Nephron (organoid): ENCODE results near the gene FTSJ1.
A peak's percentile ranks its signal among the peaks of the same experiment; 100 is the strongest.
"Not testable (repeated sequence)": the region's sequence is repeated elsewhere in the genome, so short reads cannot be mapped to it uniquely, and the experiment has no call there.

ENCODE experiments used
- H3K27ac Mint-ChIP-seq, 3 experiments: 2 replicates each; pipeline ENCODE4 v1.8.0; 2020; ENCODE audit warnings: mixed read lengths in 3 of 3, mild to moderate bottlenecking in 2 of 3, moderate library complexity in 1 of 3
- H3K27me3 Mint-ChIP-seq: 2 replicates; pipeline ENCODE4 v1.8.0; 2021; ENCODE audit warnings: low read depth, mild to moderate bottlenecking, moderate library complexity, mixed read lengths
- H3K36me3 Mint-ChIP-seq: 2 replicates; pipeline ENCODE4 v1.8.0; 2020; ENCODE audit warnings: low read depth, mixed read lengths
- H3K4me1 Mint-ChIP-seq: 2 replicates; pipeline ENCODE4 v1.8.0; 2020; ENCODE audit warnings: mixed read lengths
- H3K4me3 Mint-ChIP-seq, 3 experiments: 2 replicates each; pipeline ENCODE4 v1.8.0; 2020; ENCODE audit warnings: mild to moderate bottlenecking in 3 of 3, mixed read lengths in 3 of 3, moderate library complexity in 2 of 3
- H3K9me3 Mint-ChIP-seq: 2 replicates; pipeline ENCODE4 v1.8.0; 2020; ENCODE audit warnings: mixed read lengths
- CTCF ChIP-seq, 3 experiments: fragments of 200-600 bp; sonication (generic); IDR thresholded peaks; one replicate each; pipeline ENCODE4 v1.5.0; 2021; ENCODE audit warnings: antibody characterized with exemption in 3 of 3; ENCODE audit not compliant: unreplicated experiment in 3 of 3

Gene FTSJ1

GRCh38 chrX:48520455-48520854, 44.5 kb downstream of the FTSJ1 start:
- H3K27ac Mint-ChIP-seq: peak overlapping the region in 1 of 3 experiments; percentile 90
- TF ChIP-seq CTCF (IDR thresholded peaks at IDR 0.05; ENCODE audit: unreplicated experiment in 3 of 3): no peak
- no peaks in the 10 kb centered on the region for H3K27me3 Mint-ChIP-seq
- peaks cover 4% of the 10 kb centered on the region for H3K36me3 Mint-ChIP-seq
- H3K9me3 Mint-ChIP-seq: peaks cover 9% of the 10 kb centered on the region
- no peaks in the 10 kb centered on the region for H3K4me1 Mint-ChIP-seq
- H3K4me3 Mint-ChIP-seq: peak overlapping the region; percentile 90 to 94 (median 93)

GRCh38 chrX:48520976-48521352, 45.0 kb downstream of the FTSJ1 start:
- Mint-ChIP-seq H3K27me3 (no peaks in the 10 kb centered on the region), H3K36me3 (peaks cover 4% of the 10 kb centered on the region), H3K4me1 (no peaks in the 10 kb centered on the region), H3K4me3 (peak overlapping the region; percentile 90 to 94 (median 93)), H3K27ac (peak overlapping the region; percentile 81 to 90 (median 86)), H3K9me3 (peaks cover 9% of the 10 kb centered on the region)
- TF ChIP-seq CTCF (IDR thresholded peaks at IDR 0.05; ENCODE audit: unreplicated experiment in 3 of 3): no peak

DNA sequence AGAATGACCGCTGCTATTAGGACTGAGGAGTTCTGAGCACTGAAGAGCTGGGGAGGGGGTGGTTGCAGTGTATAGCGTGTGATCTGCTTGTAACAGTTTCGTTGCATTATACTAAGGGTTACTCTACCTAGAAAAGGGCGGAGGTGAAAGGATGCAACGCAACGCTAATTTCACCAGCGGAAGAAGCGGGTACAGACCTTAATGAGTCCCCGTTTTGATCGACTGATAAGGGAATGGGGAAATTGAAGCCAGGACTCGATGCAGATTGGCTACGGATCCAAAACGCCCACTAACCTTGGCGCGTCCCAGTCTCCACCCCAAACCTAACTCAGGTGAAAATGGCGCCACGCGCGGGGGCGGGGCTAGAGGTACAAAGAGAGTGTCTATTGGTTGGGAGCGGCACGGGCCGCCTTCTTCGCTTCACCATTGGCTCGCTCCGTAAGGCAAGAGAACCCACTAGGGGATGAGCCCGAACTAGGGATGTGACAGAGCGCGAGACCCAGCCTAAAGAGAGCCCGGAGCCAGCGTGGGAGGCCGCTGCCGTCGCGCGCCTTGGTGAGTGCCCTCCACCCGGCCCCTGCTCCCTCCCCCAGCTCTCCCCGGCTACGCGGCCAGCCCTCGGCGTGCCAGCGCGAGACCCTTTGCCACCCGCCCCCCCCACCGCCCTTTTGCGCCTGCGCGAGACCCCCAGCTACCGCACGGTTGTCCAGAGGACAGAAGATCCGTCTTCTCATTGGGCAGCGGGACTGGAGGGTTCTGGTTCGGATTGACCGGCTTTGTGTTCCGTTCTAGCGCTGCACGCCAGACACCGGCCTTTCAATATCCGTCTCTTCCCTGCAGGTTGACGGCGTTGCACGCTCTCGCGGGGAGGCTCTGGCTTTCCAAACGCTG, 45.6 kb downstream of the FTSJ1 start, which contains the start of gene EBP:
Gene EBP, plus strand, starts transcription at position 456 of the 891 bp plus-strand sequence. CDS start 1,964 bp downstream, outside the sequence.
- no peaks in the 10 kb centered on the region for H3K27me3 Mint-ChIP-seq
- peaks cover 11% of the 10 kb centered on the region for H3K9me3 Mint-ChIP-seq

DNA sequence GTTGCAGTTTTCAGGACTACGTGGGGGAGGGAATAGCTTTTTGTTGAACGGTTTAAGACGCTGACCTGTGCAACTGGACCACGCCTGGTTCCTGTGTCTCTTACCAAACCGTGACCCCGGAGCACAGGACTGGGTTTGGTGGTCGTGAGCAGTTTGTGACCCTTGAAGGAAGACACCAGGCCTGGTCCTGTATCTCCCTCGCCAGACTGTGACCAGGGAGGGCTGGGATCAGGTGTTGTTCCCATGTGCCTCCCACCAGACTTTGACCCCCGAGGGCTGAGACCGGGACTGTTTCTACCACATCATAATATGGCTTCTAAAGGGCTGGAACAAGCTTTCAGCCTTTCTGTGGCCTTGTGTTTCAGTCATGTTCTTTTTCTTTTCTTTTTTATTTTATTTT, 46.3 kb downstream of the FTSJ1 start:
- no peak for TF ChIP-seq CTCF (IDR thresholded peaks at IDR 0.05; ENCODE audit: unreplicated experiment in 3 of 3)

More for the DNA sequence above, 45.6 kb downstream of the FTSJ1 start, which contains the start of gene EBP:
- no peak for TF ChIP-seq CTCF (IDR thresholded peaks at IDR 0.05; ENCODE audit: unreplicated experiment in 3 of 3)
- peaks cover 7% of the 10 kb centered on the region for H3K36me3 Mint-ChIP-seq
- peak within 1 kb of the TSS; percentile 81 to 90 (median 86) for H3K27ac Mint-ChIP-seq
- no peaks in the 10 kb centered on the region for H3K4me1 Mint-ChIP-seq
- H3K4me3 Mint-ChIP-seq: peak within 1 kb of the TSS; percentile 90 to 94 (median 93)

DNA sequence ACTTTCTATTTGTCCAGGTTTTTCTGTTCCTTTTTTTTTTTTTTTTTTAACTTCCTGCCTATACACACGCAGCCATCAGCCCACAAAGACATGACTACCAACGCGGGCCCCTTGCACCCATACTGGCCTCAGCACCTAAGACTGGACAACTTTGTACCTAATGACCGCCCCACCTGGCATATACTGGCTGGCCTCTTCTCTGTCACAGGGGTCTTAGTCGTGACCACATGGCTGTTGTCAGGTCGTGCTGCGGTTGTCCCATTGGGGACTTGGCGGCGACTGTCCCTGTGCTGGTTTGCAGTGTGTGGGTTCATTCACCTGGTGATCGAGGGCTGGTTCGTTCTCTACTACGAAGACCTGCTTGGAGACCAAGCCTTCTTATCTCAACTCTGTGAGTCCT, 47.7 kb downstream of the FTSJ1 start:
- TF ChIP-seq CTCF (IDR thresholded peaks at IDR 0.05; ENCODE audit: unreplicated experiment in 3 of 3): no peak
- Mint-ChIP-seq H3K9me3 (peaks cover 14% of the 10 kb centered on the region), H3K4me1 (no peaks in the 10 kb centered on the region), H3K27ac (peak overlapping the region in 2 of 3 experiments; percentile 30 to 70), H3K4me3 (peak overlapping the region; percentile 71 to 76 (median 73)), H3K36me3 (peaks cover 21% of the 10 kb centered on the region), H3K27me3 (no peaks in the 10 kb centered on the region)

More for the DNA sequence above, 46.3 kb downstream of the FTSJ1 start:
- Mint-ChIP-seq H3K36me3 (peaks cover 10% of the 10 kb centered on the region), H3K27me3 (no peaks in the 10 kb centered on the region), H3K4me1 (no peaks in the 10 kb centered on the region), H3K9me3 (peaks cover 11% of the 10 kb centered on the region), H3K4me3 (peak overlapping the region; percentile 90 to 94 (median 93)), H3K27ac (peak overlapping the region; percentile 81 to 90 (median 86))

DNA sequence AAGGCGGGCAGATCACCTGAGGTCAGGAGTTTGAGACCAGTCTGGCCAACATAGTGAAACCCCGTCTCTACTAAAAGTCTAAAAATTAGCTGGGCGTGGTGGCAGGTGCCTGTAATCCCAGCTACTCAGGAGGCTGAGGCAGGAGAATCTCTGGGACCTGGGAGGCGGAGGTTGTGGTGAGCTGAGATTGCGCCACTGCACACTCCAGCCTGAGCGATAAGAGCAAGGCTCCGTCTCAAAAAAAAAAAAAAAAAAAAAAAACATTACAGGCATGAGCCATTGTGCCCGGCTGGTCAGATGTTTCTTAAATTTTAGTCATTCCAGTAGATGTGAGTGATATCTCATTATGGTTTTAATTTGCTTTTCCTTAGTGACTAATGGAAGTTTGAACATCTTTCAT, 49.9 kb downstream of the FTSJ1 start:
- not testable (repeated sequence) for H3K4me3 Mint-ChIP-seq, H3K27me3 Mint-ChIP-seq, H3K4me1 Mint-ChIP-seq, H3K27ac Mint-ChIP-seq
- H3K36me3 Mint-ChIP-seq: peaks cover 23% of the 10 kb centered on the region
- H3K9me3 Mint-ChIP-seq: peaks cover 11% of the 10 kb centered on the region
